ENCODE measurements around the gene PIK3C3.

The PIK3C3 gene

DNA sequence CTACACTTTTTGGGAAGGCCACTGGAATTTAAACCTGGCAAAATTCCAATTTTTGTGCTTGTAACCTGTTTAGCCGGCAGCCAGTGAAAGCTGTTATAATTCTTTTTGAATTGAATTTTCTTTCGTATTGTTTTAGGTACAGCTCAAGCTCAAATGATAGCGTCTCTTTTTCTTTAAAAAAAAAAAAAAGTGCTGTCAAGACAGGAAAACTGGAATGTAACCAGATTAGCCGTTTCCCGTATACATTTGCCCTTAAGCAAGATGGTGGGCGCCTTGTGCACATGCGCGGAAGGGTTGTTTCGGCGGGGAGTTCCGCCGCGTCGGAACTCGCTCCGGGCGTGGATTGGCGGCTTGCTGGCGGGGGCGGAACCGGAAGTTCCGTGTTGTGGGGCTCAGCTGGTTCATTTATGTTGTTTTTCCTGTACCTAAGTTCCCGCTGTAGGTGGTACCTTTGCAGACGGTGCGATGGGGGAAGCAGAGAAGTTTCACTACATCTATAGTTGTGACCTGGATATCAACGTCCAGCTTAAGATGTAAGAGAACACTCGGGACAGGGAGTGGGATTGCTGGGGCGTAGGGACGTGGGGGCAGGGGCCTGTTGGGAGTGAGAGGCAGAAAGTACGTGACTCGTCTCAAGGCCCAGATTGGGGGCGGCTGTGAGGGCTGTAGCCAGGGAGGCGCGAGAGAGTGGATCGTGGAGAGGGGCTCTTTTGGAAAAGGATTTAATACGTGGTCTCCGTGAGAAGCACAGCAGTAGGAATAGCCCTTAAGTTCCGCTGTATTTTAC is at the start of gene PIK3C3:
PIK3C3 (plus strand) TSS at position 408 of the 787 bp plus-strand sequence; CDS start at position 466, 58 bp downstream.
- DNase-seq (ENCODE audit: low spot score) = peak; percentile 96

- no peak for DNase-seq (ENCODE audit: low spot score)
These were observed 49.1 kb upstream of the PIK3C3 start for GRCh38 chr18:41905786-41906527.

GRCh38 chr18:41906528-41907146 is 48.4 kb upstream of the PIK3C3 start:
- peak; percentile 61 for DNase-seq (ENCODE audit: low spot score)

GRCh38 chr18:41917181-41917580 is 37.9 kb upstream of the PIK3C3 start:
- no peak for DNase-seq (ENCODE audit: low spot score)

GRCh38 chr18:41921770-41922169 is 33.3 kb upstream of the PIK3C3 start:
- no peak for DNase-seq (ENCODE audit: low spot score)

DNA sequence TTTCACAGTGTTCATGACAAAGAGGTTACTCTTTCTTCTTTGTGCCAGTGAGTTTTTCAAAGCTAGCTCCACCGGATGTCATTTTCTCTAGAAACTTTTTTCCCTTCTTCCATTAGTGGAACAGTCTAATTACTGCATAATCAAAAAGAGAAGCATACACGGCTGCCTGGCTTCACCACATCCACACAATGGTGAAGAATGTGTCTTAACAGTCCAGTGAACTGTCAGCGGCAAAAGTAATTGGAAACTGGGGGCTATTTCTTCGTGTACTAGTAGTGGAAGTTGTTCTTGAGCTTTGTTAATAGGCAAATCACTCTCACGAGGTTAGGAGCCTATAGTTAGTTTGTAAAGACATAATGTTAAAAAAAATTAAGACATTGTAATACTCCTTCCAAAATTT is 32.9 kb upstream of the PIK3C3 start:
- no peak for DNase-seq (ENCODE audit: low spot score)

- no peak for DNase-seq (ENCODE audit: low spot score)
These were observed 32.2 kb upstream of the PIK3C3 start for GRCh38 chr18:41922841-41923240.

GRCh38 chr18:41923446-41923845 is 31.6 kb upstream of the PIK3C3 start:
- DNase-seq (ENCODE audit: low spot score) = no peak

GRCh38 chr18:41928581-41928980 is 26.5 kb upstream of the PIK3C3 start:
- DNase-seq (ENCODE audit: low spot score) = no peak

- DNase-seq (ENCODE audit: low spot score) = no peak
These were observed 22.1 kb upstream of the PIK3C3 start for GRCh38 chr18:41932899-41933298.

GRCh38 chr18:41933778-41934177 is 21.3 kb upstream of the PIK3C3 start:
- no peak for DNase-seq (ENCODE audit: low spot score)

DNA sequence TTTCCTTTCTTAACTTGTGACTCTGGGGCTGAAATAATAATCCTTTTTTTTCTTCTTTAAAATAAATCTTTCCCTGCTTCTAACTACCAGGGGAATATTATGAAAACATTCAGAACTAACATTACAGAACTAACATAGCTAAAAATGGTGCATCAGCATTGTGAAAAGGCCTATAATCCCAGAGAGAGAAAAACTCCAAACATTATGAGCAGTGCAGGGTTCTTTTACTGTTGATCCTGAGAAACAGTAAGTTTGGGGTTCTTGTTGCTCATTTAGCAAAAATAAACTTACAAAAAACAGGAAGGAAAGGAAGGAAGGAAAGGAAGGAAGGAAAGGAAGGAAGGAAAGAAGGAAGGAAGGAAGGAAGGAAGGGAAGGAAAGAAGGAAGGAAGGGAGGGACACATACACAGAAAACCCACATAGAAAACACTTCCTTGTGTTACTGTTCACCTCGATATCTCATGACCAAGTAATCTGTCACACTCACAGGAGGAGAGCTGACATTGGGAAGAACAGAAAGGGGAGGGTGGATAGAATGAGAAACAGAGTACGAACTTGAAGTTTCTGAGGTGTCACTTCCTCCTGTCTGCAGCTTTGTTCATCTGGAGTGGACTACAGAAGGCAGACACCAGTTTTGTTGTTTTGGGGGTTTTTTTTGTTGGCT is 18.4 kb upstream of the PIK3C3 start:
- no peak for DNase-seq (ENCODE audit: low spot score)

DNA sequence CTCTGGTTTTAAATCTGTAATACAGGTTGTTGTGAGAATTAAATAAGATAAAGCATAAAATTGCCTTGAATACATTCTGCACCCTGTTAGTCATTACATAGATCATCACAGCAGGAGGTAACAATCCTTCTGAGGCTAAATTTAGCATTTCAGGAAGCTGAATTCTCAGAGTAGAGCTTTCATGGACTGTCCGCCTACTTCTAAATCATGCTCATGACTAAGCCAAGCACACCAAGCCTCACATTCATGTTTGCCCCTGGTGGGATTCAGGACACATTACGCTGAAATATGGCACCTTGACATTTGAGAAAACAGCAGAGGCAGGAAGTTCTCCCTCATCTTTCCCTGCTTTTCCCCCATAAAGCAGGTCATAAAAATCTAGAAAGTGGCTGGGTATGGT is 16.6 kb upstream of the PIK3C3 start:
- no peak for DNase-seq (ENCODE audit: low spot score)

GRCh38 chr18:41939326-41939725 is 15.7 kb upstream of the PIK3C3 start:
- DNase-seq (ENCODE audit: low spot score) = no peak

DNA sequence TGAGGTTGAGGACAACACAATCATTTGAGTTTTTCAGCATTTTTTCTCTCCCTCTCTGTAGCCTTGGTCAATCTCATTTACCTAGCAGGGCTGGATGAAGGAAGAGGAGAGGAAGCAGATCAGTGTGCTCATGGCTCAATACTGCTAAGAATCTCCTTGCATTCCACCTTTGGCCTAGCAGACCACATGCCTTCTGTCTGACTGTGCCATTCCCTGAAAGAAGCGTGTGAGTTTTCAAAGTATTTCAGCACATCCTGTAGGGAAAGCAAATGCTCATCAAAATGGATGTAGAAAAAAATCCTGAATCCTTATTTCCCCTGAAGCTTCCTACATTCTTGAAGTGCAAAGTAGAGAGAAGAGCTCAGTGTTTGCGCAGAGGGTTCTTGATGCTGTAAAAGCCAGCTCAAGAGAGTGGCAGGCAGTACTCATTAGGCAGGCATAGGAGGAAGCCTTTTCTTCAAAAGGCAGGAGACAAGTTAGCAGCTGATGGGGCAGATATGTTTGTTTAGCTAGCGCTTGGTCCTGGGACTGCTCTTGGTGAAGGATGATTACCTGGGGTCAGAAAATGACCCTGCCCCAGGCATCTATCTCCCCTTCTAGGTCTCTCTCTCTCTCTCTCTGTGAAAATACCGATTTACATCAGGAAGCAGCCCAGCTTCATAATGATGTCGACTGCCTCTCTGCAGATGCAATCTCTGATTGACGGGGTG is 14.4 kb upstream of the PIK3C3 start:
- DNase-seq (ENCODE audit: low spot score) = no peak

GRCh38 chr18:41942254-41942653 is 12.8 kb upstream of the PIK3C3 start:
- no peak for DNase-seq (ENCODE audit: low spot score)

- no peak for DNase-seq (ENCODE audit: low spot score)
These were observed 6.4 kb upstream of the PIK3C3 start for GRCh38 chr18:41948544-41949110.

- DNase-seq (ENCODE audit: low spot score) = no peak
These were observed 5.7 kb upstream of the PIK3C3 start for GRCh38 chr18:41949206-41949920.

DNA sequence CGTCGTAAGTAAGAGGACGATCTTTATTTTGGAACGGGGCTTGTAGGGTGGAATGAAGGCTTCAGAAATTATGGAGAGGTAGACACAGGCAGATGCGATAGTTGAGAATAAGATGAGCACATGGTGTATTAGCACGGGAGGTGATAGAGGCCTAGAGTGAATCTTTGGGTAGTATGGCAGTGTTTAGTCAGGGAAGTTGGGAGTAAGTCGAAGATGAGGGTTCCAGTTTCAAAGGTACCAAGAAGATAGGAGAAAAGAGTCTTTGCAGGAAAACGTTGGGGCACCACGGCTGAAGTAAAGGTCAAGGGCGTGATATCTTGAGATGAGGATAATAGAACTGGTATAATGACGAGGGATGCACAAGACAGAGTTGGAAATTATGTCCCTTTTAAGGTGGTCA is 654 bp downstream of the PIK3C3 start:
- no peak for DNase-seq (ENCODE audit: low spot score)

DNA sequence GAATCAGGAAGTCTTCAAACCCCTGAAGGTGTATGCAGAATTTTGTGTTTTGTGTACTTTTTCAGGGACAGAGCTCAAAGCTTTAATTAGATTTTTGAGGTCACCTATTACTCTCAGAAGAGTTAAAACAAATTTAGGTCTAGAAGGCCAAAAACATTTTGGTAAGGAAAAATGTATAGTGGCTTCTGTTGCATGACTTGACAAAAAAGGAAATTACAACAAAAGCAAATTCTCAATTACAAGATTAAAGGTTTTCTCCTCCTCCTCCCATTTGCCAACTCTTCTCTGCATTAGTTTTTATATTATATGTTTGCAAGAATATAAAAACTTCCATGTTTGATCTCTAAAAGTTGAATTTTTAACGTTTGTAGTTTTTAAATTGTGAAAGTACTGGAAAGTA is 4.0 kb downstream of the PIK3C3 start:
- DNase-seq (ENCODE audit: low spot score) = no peak
